Lung microvascular endothelial cell (primary cell): ENCODE data around the gene CLEC16A. TPM values are rescaled to one million over a fixed set of nuclear protein-coding genes. Genes with fewer than 3 reads are reported as not detected.
A peak's percentile ranks its signal among the peaks of the same experiment; 100 is the strongest.

Source experiments
- DNase-seq, 2 donors: peaks; one replicate each; pipeline versions ENCODE4 v3.0.0 to v3.0.0-alpha.2; 2010; ENCODE audit warnings: low read depth in 2 of 2
- total RNA-seq: library from RNA; depleted of rRNA; stranded (reverse); fragments of >200 nt; gene quantifications from 2 replicates; pipeline ENCODE4 v1.2.1, GENCODE V29; 2014

Gene CLEC16A
- total RNA-seq, 1 donor from 2014 or later = 23.4 TPM

DNA sequence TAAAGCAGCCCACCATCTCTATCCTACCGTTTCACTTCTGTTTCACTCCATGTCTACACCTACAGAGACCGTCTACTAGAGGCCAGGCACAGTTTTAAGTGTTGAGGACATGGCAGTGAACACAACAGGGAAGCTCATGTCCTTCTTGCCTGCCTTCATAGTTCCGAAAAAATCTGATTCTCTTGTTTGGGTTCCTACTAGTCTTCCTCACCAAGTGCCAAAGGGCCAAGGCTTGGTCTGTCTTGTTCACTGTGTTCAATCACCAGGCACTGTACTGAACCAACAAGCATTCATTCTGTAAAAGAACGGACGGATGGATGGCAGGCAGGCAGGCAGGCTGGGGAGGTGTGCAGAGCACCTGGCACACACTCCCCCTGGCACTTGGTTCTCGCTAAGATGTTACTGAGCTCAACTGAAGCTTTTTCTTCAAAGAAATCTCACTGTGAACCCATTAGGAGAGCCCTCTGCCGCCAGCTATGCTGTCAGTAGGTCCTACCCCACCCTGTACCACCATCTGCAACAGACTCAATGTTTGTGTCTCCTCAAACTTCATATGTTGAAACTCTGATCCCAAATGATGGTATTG lies 4.6 kb upstream of the CLEC16A start:
- DNase-seq = no peak

DNA sequence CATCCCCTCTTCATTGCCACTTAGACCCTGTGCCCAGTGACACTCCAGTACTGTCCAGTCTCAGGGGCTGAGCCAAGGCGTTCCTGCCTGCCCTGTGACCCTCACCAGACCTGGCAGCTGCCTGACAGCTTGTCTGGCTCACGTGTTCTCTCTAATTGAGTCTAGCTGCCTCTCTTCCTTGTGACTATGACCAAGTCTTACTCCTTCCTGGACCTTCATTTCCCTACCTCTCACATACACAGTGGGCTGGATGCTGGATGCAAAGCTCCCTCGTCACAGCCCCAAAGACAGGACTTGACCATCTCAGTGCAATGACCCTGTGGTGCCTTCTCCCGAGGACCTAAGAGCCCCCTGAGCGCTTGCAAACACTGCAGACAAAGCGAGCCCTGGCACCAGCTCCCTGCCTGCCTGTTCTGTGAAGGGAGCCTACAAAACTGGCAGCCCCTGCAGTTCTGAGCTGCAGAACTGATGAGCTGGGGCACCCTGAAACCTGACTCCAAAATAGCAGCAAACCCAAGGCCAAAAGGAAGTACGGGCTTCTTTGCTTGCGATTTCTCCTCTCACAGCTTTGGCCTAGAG lies 3.8 kb upstream of the CLEC16A start:
- DNase-seq = peak in 1 of 2 donors; percentile 37

DNA sequence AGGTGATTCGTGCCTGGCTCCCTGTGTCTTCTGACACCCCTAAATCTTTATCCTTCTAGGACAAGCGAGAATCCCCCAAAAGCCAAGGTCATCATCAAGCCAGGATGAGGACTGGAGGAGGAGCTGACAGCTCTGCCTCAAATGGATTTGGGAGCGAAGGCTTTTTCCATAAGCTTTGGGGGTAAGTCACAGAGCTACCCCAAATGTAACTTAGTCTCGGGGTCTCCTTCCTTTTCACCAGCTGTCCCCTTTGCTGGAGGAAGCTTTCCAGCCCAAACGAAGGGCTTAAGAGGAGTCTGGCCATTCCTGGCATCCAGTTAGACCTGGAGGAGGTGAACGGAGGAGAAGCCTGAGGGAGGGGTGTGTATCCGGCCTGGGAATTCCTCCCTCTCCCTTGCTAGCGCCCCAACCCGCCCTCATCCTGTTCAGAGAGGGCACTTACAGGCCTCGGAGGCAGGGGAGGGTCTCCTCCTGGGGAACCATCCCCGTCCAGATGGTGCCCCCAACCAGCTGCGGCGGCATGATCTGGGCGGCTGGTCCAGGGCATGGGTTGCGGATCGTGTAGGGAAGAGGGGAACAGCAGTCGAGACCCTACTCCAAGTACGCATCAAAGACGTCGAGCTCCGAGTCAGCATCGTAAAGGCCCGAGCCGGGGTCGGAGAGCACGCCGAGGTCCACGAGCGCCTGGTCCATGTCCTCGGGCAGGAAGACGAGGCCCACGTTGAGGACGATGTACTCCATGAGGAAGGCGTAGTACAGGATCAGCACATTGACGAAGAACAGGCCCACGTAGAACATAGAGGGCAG lies 3.0 kb upstream of the CLEC16A start:
- DNase-seq = no peak

DNA sequence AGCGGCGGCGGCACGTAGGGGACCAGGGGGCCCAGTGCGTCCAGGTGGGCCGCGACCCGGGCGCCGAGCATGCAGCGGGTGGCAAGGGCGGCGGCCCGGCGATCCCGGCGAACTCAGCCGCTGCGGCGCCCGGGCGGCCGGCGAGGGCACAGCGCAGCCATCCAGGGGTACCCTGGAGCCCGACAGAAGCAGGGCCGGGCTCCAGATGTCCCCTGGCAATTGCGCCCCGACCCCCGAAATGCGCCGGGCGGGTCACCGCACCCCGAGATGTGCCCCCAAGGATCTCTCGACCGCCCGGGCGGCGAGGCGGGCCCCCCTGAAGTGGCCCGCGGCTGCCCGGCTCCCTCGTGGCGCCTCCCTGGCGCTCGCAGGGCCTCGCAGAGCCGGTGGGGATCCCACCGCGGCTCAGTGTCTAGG lies 2.4 kb upstream of the CLEC16A start:
- peak in 1 of 2 donors; percentile 16 for DNase-seq

DNA sequence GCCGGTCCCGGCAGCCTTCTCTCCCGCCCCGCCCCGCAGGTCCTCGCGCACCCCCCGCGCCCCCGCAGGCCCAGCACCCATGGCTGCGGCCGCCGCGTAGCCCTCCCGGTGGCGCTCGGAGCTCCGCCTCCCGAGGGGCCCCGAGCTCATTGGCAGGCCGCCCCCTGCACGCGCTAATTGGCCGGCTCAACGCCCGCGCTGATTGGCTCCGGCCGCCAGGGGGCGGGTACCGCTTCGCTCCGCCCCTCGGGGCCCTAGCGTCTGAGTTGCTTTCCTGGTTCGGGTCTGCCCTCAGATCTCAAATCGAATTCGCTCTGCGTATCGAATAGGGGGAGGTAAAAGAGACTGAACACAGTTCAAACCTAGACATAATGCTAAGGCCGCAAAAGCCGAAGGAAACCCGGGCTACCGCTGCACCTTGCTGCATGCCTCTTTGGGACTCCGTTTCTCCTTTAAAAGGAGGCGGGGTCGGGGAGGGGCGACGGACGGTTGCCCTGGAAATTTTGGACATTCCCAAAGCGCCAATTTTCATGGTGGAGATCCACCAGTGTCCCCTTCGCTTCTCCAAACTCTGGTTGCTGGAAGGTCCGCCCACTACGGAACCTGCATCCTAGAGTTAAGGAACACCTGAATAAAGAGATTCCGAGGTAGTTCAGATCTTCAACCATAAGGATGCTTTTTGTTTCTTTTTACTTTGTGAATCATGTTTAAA lies 1.9 kb upstream of the CLEC16A start, which contains the start of gene DEXI:
TSS of gene DEXI (minus strand) at position 117 of the 712 bp plus-strand sequence. CDS start 463 bp downstream, outside the sequence.
- peak; percentile 89 to 94 for DNase-seq

DNA sequence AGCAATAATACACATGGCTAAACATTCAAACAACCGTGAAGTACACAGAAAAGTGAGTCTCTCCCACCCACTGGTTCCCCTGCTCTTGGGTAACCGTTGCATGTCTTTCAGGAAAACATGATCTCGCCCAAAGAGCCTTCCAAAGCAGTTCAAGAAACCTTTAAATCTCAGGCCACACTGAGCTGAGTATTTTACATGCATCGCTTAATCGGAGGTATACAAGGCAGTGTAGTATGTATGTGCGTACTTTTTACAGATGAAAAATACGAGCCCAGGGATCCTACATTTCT lies 1.4 kb upstream of the CLEC16A start:
- DNase-seq = no peak

DNA sequence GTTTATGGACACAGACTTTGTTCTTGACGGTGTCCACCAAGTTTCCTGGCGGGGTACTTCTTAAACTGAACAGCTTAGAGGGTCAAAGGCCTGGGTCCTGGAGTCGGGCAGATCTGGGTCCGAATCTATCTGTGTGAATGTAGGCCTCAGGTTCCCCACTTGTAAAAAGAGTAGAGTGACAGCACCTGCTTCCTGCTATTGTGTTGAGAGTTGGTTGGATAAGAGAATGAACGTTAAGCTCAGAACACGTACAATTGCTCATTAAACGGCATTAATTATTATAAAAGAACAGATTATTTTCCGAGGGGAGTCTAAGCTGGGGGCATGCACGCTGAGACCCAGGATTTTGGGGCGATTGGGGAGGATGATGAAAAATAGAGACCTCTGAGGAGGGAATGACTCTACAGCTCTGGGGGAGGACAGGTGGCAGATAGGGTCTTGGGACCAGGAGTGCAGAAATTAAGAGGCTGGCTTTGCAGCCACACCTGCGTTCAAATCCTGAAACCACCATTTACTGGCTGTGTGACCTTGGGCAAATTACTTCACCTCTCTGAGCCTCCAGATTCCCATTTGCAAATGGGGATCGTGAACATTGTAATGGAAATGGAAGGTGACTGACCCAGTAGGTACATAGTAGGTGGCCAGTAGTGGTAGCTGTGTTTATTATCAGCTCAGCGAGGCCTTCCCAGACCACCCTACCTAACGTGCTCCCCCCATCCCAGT lies 862 bp downstream of the CLEC16A start:
- DNase-seq = peak; percentile 36 to 51

DNA sequence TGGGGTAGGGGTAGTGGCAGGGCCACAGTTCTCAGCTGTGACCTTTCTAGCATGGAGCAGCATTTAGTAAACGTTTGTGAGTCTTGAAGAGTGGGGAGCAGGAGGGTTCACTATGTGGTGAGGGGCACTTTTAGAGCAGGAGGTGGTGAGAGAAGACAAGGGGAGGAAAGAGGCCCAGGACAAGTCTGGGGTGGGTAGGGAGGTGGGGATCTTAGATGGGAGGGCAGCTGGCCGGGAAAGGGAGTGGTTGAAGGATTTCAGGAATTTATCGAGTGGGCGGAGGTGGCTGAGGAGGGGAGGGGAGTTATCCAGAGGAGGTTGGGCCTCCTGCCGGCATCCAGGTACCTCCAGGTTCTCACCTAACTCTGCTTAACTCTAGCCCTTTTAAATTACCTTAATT lies 1.9 kb downstream of the CLEC16A start:
- no peak for DNase-seq

DNA sequence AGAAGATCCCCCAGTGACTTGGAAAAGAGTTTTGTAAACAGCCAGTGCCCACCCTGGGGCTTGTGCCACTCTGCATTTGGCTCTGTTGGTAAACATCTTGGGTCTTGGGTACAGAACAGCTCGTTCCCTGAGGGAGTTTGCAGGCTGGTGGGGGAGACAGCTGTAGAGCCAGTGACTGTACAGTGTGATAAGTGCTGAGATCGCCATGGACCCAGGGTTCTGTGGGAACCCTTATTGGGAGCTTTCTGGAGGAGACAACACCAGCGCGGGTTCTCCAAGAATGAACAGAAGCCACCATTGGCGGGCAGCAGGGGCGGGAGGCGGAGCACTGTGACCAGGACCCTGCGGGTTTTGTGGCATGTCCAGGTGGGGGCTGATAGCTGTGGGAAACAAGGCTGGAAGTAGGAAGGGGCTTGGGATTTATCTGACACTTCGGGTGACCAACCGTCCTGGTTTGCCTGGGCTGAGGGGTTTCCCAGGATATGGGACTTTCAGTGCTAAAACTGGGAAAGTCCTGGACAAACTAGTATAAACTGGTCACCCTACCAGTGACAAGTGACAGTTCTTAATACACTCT lies 2.9 kb downstream of the CLEC16A start:
- DNase-seq = no peak

DNA sequence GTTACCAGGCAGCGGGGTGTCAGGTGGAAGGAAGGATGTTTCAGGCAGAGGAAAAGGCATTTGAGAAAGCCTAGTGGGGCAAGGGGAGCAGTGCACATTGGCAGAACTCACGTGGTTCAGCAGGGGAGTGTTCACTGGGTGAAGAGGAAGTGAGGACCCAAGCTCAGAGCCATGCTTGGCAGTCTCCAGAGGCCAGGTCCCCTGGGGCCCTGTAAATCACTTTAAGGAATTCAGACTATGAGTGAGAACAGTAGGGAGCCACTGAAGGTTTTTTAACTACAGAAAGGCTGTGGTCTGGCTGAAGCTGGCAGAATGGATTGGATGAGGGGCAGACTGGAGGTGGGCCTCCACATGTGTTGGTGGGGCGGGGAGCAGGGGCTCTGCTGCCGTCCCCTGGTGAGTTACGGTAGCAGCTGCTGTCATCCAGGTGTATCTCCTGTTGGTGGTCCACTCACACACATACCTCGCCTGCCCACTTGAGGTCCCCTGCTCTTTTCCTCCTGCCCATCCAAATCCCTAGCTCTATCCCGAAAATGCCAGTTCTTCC lies 5.1 kb downstream of the CLEC16A start:
- DNase-seq = no peak

DNA sequence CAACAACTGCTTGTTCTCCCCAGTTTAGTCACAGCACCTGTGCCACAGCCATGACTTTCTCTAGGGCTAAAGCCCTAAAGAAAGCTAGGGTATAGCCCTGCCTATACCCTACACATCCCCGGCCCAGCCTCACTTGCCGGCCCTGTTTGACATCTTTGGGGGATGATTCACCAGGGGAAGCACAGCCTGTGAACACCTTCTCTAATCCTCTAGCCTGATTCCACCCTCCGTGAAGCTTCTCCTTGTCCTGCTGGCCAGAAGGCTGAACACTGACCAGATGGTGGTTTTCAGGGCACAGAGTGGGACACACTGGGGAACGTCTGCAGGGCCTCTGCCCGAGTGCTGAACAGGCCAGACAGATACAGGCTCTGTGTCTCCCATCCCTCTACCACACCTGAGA lies 6.0 kb downstream of the CLEC16A start:
- no peak for DNase-seq

DNA sequence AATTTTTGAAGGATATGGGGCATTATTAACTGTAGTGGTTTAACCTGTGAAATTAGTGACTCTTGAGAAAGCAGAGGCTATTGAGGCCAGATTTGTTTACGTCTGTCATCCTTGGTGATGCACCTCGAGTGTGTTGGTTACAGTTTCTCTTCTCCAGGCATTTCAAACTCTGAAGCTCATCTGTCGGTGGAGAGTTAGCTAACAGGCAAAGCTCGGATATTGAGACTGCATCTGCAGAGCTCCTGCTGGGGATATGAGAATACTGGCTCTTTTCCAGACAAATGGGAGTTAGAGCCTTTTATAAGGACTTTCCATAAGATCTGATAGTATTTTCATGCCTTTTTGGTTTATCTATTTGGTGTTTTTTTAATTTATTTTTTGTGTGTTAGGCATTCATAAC lies 6.7 kb downstream of the CLEC16A start:
- no peak for DNase-seq

DNA sequence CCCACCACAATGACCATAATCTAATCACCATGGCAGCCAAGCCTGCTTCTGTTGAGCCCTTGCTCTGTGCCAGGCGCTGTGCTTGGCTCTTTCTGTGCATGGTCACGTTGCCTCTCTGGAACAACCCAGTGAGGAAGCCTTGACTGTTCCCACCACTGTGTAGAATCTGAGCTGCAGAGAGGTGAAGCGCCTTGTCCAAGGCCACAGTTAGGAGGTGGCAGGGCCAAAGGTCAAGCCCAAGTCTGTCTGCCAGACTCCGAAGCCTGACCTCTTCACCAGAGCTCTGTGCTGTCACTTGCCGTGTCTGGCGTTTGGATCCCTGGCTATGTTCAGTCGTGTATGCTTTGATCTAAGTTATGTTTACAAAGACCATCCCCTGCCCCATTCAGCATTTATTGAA lies 10.5 kb downstream of the CLEC16A start:
- DNase-seq = no peak

DNA sequence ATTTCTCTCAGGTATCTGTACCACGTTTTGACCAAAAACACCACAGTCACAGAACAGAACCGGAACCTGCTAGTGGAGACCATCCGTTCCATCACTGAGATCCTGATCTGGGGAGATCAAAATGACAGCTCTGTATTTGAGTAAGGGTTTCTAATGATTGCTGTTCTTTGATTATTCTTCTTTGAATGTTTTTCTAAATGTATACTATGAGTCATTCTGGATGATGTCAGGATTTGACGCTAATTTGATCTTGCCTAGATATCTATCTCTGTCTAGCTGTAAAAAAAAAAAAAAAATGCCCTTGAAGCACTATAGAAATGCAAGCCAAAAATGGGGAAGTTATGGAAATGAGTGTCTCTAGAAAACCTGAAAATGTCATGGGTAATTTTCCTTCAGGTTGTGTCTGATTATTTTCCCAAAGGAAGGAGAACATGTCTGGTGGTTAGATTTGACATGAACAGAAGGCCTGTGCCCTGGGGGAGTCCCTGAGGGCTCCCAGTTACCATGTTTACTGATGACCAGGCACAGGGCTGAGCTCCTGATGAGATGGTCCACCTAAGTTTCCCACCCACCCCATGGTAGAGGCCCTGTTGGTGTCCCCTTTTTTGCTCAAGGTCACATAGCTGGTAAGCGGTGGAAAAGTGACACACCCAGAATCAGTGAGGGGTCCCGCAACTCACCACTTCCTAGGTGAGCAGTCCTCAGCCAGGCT lies 13.6 kb downstream of the CLEC16A start:
- peak; percentile 17 to 66 for DNase-seq

DNA sequence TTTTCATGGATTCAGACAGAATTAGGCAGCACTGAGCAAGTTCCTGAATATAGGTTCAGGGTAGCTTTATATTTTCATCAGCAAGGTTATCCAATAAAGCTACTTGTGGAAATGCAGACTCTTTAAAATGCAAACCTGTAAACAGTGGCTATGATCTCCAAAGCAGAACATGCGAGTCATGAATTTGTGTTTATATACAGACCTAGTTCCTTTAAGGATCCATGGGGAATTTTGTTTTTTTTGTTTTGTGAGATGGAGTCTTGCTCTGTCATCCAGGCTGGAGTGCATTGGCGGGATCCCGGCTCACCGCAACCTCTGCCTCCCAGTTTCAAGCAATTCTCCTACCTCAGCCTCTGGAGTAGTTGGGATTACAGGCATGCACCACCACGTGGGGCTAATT lies 14.8 kb downstream of the CLEC16A start:
- DNase-seq = no peak

DNA sequence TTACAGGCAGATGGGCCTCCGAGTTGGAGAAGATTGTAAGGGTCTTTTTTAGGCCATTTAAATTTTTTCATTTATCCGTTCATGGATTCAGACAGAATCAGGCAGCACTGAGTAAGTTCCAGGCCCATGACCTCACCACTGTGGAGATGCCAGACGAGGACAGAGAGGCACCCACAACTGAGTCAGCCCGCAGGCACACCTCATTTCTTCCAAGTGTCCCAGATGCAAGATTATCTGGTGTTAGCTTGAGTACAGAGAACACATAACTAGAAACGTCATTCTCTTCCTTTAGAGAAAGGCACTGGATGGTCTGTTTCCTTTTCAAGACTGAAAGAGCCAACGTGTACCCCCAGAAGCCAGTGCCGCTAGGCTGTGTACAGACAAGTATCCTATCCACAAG lies 16.9 kb downstream of the CLEC16A start:
- DNase-seq = peak in 1 of 2 donors; percentile 71

DNA sequence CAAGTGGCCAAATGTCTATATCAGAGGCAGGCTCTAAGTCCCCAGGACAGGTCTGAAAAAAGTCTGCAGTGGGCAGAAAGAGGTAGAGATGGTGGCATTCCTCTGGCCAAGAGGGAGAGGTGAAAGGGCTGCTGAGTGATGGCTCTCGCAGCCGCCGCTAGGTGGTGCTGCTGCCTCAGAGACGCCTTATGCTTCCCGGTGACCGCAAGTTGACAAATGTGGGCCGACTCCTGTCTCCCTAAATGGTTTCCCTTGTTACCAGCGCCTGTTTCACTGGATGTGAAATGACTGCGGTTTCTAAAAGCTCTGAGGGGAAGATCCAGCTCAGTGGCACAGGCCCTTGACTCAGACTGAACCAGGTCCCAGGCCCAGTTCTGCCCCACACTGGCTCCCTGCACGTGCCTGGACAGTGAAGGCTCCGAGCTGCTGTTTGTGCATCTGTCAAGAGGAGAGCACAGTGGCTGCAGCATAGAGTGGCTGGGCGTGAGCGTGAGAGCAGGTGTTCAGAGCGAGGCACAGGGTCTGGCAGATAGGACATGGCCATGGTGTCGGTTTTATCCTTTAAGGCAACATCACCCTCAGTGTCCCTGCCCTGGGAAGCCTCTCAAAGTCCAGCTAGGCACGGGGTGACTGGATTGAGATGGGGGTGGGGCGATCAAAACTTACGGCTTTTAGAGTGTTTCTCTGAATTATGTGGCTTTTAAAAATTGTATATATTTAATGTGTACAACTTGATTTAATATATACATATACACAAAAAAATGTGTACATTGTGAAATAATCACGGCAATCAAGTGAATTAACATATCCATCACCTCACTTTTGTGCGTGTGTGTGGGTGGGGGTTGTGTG lies 19.9 kb downstream of the CLEC16A start:
- DNase-seq = peak; percentile 80 to 83

DNA sequence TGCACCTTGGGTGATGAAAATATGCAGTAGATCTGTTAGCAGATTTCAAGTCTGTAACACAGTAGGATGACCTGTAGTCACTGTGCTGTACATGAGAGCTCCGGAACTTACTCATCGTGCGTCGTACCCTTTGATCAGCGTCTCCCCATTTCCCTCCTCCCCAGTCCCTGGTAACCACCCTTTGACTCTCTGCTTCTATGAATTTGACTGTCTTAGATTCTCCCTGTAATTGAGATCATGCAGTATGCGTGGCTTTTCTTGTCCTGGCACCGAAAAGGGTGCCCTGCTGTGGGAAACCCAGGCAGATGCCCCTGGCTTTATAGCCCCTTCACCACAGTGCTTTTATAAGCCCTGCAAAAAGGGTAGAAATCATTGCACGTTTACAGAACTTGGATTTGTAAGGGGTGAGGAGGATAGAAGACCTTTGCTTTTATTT lies 20.5 kb downstream of the CLEC16A start:
- DNase-seq = peak in 1 of 2 donors; percentile 78

DNA sequence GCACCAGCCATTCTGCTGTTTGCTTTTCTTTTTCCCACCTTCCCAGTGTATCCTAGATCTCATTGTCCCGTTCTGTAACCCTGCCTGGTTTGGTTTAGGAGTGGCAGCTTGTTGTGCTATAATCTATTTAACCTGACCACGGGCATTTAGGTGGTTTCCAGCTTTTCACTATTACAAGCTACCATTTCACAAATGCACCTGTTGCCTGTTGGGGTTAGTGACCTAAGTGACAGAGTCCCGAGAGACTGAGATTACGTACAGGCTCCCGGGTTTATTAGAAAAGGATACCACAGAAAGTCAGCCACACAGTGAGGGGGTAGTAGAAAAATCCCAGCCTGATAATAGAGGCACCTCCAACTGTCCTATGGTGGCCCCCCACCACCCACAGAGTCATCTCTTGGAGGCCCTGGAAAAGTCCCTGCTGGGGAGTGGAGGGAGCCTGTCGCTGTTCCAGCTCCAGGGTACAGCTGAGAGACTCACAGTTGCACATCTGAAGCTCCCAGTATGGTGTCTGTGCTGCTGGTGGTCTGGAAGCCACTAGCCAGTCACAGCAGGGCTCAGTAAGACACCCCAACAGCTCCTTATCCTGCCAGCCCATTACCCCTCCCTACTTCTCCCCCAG lies 21.2 kb downstream of the CLEC16A start:
- DNase-seq = no peak
